CD14-positive monocyte (primary cell): ENCODE data around the gene MEIS2. TPM values are rescaled to one million over a fixed set of nuclear protein-coding genes. Genes with fewer than 3 reads are reported as not detected.

Experiments
- DNase-seq, 3 donors: peaks; one replicate each; pipeline ENCODE4 v3.0.0-alpha.2; 2011 to 2022
- H2AFZ ChIP-seq: 2 replicates; pipeline ENCODE4 v1.6.0; 2012; ENCODE audit warnings: mild to moderate bottlenecking, low read depth, low read length, inconsistent platforms; ENCODE audit not compliant: insufficient read depth, poor library complexity, severe bottlenecking
- H3K27ac ChIP-seq, 2 donors: 1 replicate in 1 of 2; 2 replicates in 1 of 2; pipeline ENCODE4 v1.5.1; 2012 to 2013; ENCODE audit warnings: low read length in 2 of 2, control low read depth in 1 of 2, inconsistent platforms in 1 of 2, low read depth in 1 of 2, mild to moderate bottlenecking in 1 of 2
- H3K27me3 ChIP-seq, 2 donors: one replicate each; pipeline versions ENCODE4 v1.6.0 to v1.6.1; 2011 to 2013; ENCODE audit warnings: low read length in 2 of 2; ENCODE audit not compliant: control insufficient read depth in 2 of 2, insufficient read depth in 2 of 2
- H3K36me3 ChIP-seq, 2 donors: replicated peaks in 1 of 2; 1 replicate in 1 of 2; 2 replicates in 1 of 2; pipeline versions ENCODE4 v1.5.1 to v1.6.1; 2012 to 2013; ENCODE audit warnings: low read length in 2 of 2, control low read depth in 1 of 2, inconsistent platforms in 1 of 2, mild to moderate bottlenecking in 1 of 2; ENCODE audit not compliant: insufficient read depth in 2 of 2, control insufficient read depth in 1 of 2
- H3K4me1 ChIP-seq, 2 donors: 1 replicate in 1 of 2; 2 replicates in 1 of 2; pipeline versions ENCODE4 v1.5.1 to v1.6.1; 2012 to 2013; ENCODE audit warnings: low read length in 2 of 2, control low read depth in 1 of 2, inconsistent platforms in 1 of 2, mild to moderate bottlenecking in 1 of 2, moderate library complexity in 1 of 2; ENCODE audit not compliant: insufficient read depth in 2 of 2, control insufficient read depth in 1 of 2
- H3K4me2 ChIP-seq: replicated peaks from 2 replicates; pipeline ENCODE3; 2012; ENCODE audit warnings: low read length, moderate library complexity, mild to moderate bottlenecking; ENCODE audit not compliant: poor library complexity, severe bottlenecking; ENCODE audit errors: extremely low read depth
- H3K4me3 ChIP-seq, 3 experiments: fragments of 200-600 bp in 1 of 3; sonication (generic) in 1 of 3; replicated peaks in 1 of 3; 1 replicate in 2 of 3; 2 replicates in 1 of 3; pipeline ENCODE4 v1.5.1; 2011 to 2013; ENCODE audit warnings: low read length in 3 of 3, mild to moderate bottlenecking in 3 of 3, control low read depth in 2 of 3, low read depth in 2 of 3, inconsistent platforms in 1 of 3, moderate library complexity in 1 of 3
- H3K79me2 ChIP-seq: 2 replicates; pipeline ENCODE4 v1.6.0; 2012; ENCODE audit warnings: mild to moderate bottlenecking, control low read depth, inconsistent platforms, low read length, moderate library complexity; ENCODE audit not compliant: insufficient read depth
- H3K9ac ChIP-seq: 2 replicates; pipeline ENCODE4 v1.6.0; 2017; ENCODE audit warnings: low read length, mild to moderate bottlenecking; ENCODE audit not compliant: insufficient read depth, poor library complexity, severe bottlenecking
- H3K9me3 ChIP-seq, 2 donors: replicated peaks in 1 of 2; 1 replicate in 1 of 2; 2 replicates in 1 of 2; pipeline versions ENCODE4 v1.5.1 to v1.6.1; 2012 to 2013; ENCODE audit warnings: low read length in 2 of 2, control low read depth in 1 of 2; ENCODE audit not compliant: control insufficient read depth in 1 of 2, insufficient read depth in 1 of 2
- H4K20me1 ChIP-seq: 2 replicates; pipeline ENCODE4 v1.6.0; 2012; ENCODE audit warnings: mild to moderate bottlenecking, low read length, control low read depth, moderate library complexity; ENCODE audit not compliant: insufficient read depth
- H3K27ac Mint-ChIP-seq, 7 donors: one replicate each; pipeline ENCODE4 v1.8.0; 2020; ENCODE audit warnings: mild to moderate bottlenecking in 7 of 7, mixed read lengths in 7 of 7, moderate library complexity in 6 of 7, inconsistent platforms in 2 of 7
- H3K27me3 Mint-ChIP-seq, 3 donors: one replicate each; pipeline ENCODE4 v1.8.0; 2021 to 2022; ENCODE audit warnings: low read depth in 3 of 3, mild to moderate bottlenecking in 3 of 3, mixed read lengths in 3 of 3, moderate library complexity in 3 of 3, inconsistent platforms in 1 of 3
- H3K36me3 Mint-ChIP-seq, 2 donors: one replicate each; pipeline ENCODE4 v1.8.0; 2020; ENCODE audit warnings: mixed read lengths in 2 of 2, inconsistent platforms in 1 of 2, mild to moderate bottlenecking in 1 of 2
- H3K4me1 Mint-ChIP-seq: one replicate; pipeline ENCODE4 v1.8.0; 2020; ENCODE audit warnings: mild to moderate bottlenecking, mixed read lengths
- H3K4me3 Mint-ChIP-seq, 2 donors: one replicate each; pipeline ENCODE4 v1.8.0; 2020; ENCODE audit warnings: mild to moderate bottlenecking in 2 of 2, mixed read lengths in 2 of 2, moderate library complexity in 1 of 2
- H3K9me3 Mint-ChIP-seq, 7 donors: one replicate each; pipeline ENCODE4 v1.8.0; 2020 to 2022; ENCODE audit warnings: mixed read lengths in 7 of 7, mild to moderate bottlenecking in 6 of 7, moderate library complexity in 6 of 7, inconsistent platforms in 2 of 7
- WGBS: methylation state at CpG from one replicate; pipeline ENCODE4 v1.1.5; 2013; ENCODE audit warnings: missing lambda C conversion rate; ENCODE audit not compliant: insufficient coverage; 5-methylcytosine and 5-hydroxymethylcytosine counted together
- intact Hi-C, 2 donors: fragments of 100-400 bp; cut with micrococcal nuclease; formaldehyde crosslinking; loops; one replicate each; pipeline versions ENCODE4 v1.15.0 to v1.15.1; 2023
- polyA plus RNA-seq, 3 donors: library from polyadenylated mRNA; depleted of rRNA in 1 of 3; unstranded in 2 of 3; stranded (reverse) in 1 of 3; fragments of 300-500 nt in 2 of 3; fragments of >200 nt in 1 of 3; fragmentation: Illumina TruSeq in 2 of 3; gene quantifications; 1 replicate in 2 of 3; 2 replicates in 1 of 3; pipeline ENCODE4 v1.2.3, GENCODE V29; 2012 to 2021
- TF ChIP-seq, protein P1 (sequence below): fragments of 200-600 bp; IDR thresholded peaks from one replicate; pipeline ENCODE4 v1.8.0; 2022; ENCODE audit warnings: antibody characterized with exemption, mild to moderate bottlenecking

The MEIS2 gene
- polyA plus RNA-seq, 3 donors, result not detected

DNA sequence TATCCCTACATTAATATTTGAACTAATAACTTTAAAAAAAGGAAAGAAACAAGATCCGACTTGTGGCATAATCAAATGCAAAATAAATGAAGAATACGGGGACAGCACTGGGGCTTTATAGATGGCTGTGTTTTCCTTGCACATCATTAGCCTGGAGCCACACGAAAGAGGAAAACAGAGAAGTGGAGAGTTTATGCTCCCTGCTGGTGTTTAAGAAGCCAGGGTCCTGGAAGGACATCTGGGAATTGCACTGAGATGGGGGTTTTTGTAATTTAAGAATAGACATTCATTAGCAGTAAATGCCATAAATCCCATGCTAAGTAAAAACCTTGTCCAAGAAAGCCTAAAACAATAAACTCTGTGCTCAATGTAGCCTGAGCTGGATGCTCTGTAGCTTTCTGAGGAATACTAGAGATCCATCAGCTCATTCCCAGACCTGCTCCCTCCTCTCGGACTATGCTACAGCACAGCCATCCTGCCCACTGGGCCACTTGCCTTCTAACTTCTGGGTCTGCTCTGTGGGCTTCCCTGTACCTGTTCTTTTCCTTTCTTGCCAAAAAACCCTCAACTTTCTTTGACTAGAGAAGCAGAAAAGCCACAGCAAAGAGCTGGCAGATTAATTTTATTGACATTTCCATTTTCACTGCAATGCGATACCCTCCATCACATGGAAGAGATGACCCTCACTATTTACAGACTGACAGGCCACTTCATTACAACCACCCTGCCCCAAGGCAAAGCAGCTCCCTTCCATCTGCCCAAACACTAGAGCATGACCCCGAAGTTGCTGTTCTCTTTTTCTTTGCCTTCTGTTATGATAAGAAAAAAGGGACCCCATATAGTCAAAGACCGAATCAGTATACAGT is 62.3 kb downstream of the MEIS2 start:
- Histone ChIP-seq H2AFZ (no peak overlapping the region), H3K4me1 (no peaks in the 10 kb centered on the region), H3K79me2 (no peaks in the 10 kb centered on the region), H3K4me2 (no peak overlapping the region), H3K27ac (no peak overlapping the region), H3K9ac (no peak overlapping the region), H4K20me1 (no peaks in the 10 kb centered on the region), H3K4me3 (no peak overlapping the region), H3K27me3 (no peaks in the 10 kb centered on the region), H3K9me3 (no peaks in the 10 kb centered on the region), H3K36me3 (no peaks in the 10 kb centered on the region)
- intact Hi-C loops, result no loop called here
- Mint-ChIP-seq H3K27ac (no peak overlapping the region), H3K9me3 (peaks cover 0 to 9% (median 2%) of the 10 kb centered on the region in 7 donors), H3K4me1 (no peaks in the 10 kb centered on the region), H3K36me3 (no peaks in the 10 kb centered on the region), H3K27me3 (peaks cover 0 to 3% (median 0%) of the 10 kb centered on the region in 3 donors), H3K4me3 (no peak overlapping the region)
- WGBS, result 84% methylated on average over 7 of the region's 7 CpGs
- TF ChIP-seq, protein P1, sequence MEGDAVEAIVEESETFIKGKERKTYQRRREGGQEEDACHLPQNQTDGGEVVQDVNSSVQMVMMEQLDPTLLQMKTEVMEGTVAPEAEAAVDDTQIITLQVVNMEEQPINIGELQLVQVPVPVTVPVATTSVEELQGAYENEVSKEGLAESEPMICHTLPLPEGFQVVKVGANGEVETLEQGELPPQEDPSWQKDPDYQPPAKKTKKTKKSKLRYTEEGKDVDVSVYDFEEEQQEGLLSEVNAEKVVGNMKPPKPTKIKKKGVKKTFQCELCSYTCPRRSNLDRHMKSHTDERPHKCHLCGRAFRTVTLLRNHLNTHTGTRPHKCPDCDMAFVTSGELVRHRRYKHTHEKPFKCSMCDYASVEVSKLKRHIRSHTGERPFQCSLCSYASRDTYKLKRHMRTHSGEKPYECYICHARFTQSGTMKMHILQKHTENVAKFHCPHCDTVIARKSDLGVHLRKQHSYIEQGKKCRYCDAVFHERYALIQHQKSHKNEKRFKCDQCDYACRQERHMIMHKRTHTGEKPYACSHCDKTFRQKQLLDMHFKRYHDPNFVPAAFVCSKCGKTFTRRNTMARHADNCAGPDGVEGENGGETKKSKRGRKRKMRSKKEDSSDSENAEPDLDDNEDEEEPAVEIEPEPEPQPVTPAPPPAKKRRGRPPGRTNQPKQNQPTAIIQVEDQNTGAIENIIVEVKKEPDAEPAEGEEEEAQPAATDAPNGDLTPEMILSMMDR, result no peak
- no peak for DNase-seq

DNA sequence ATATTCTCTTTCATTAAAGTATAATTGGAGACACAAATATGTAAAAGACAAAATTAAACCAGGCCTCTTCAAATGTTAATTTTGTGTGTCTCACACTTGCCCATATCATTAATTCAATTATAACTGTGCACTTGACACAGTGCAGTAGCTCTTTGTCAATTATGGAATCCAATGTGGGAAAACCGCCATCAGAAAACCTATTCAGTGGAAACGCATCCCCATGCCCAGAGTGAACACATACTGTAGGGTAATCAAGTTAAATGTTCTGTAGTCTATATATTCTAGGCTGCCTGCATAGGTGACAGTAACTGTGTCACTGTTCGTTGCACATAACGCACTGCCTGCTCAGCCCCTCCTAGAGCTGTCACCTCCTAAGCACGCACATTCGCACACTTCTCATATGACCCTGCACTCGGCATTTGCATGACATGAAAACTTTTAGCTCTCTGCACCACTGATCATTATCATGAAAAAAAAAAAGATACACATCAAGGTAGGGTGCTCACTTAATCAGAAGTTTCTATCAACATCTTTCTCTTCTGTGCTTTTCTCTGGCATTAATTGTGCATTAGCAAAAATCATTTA is 63.2 kb downstream of the MEIS2 start:
- intact Hi-C loops, result no loop called here
- no peak for DNase-seq
- TF ChIP-seq, protein P1, result no peak
- Mint-ChIP-seq H3K9me3 (peaks cover 0 to 9% (median 2%) of the 10 kb centered on the region in 7 donors), H3K27me3 (peaks cover 0 to 3% (median 0%) of the 10 kb centered on the region in 3 donors), H3K4me1 (no peaks in the 10 kb centered on the region), H3K4me3 (no peak overlapping the region), H3K36me3 (no peaks in the 10 kb centered on the region), H3K27ac (no peak overlapping the region)
- Histone ChIP-seq H3K27me3 (no peaks in the 10 kb centered on the region), H3K79me2 (no peaks in the 10 kb centered on the region), H2AFZ (no peak overlapping the region), H3K9me3 (no peaks in the 10 kb centered on the region), H3K27ac (no peak overlapping the region), H3K4me3 (no peak overlapping the region), H3K36me3 (no peaks in the 10 kb centered on the region), H3K4me1 (no peaks in the 10 kb centered on the region), H3K4me2 (no peak overlapping the region), H4K20me1 (no peaks in the 10 kb centered on the region), H3K9ac (no peak overlapping the region)
- WGBS, result 88% methylated on average over 4 of the region's 7 CpGs
